Measurements from ENCODE around the gene NPAS3. TPM values are rescaled to one million over a fixed set of nuclear protein-coding genes. Genes with fewer than 3 reads are reported as not detected.

The NPAS3 gene
- total and polyA plus RNA-seq, 2 of the 8 experiments (the other 6 are each of a cell fraction or from before 2014, with no cell fraction given), result 0.11 to 0.60 TPM

- TF ChIP-seq NRF1 (IDR thresholded peaks at IDR 0.05; ENCODE audit: low read depth, low read length), result no peak
- TF ChIP-seq USF2 (IDR thresholded peaks at IDR 0.05; ENCODE audit: low read length), result no peak
- TF ChIP-seq SUZ12 (IDR thresholded peaks at IDR 0.05; ENCODE audit: low read length), result no peak
- no peak for TF ChIP-seq ZNF274 (IDR thresholded peaks at IDR 0.05; ENCODE audit: borderline replicate concordance, extremely low read depth, low read length)
- no peak for TF ChIP-seq CBX5 (IDR thresholded peaks at IDR 0.05; ENCODE audit: low read depth, low read length)
- no peak for TF ChIP-seq GTF2F1 (IDR thresholded peaks at IDR 0.05; ENCODE audit: borderline replicate concordance, low read depth, low read length)
- no peak for TF ChIP-seq TAF1 (IDR thresholded peaks at IDR 0.05; ENCODE audit: low read depth, low read length)
- no peak for TF ChIP-seq NANOG (IDR thresholded peaks at IDR 0.05; ENCODE audit: insufficient read depth, low read depth, low read length, poor library complexity, severe bottlenecking)
Measured at GRCh38 chr14:33239465-33239864, 300.8 kb downstream of the NPAS3 start (continued).

All from H1 (cell line).